ENCODE measurements around the gene STON2. TPM values are rescaled to one million over a fixed set of nuclear protein-coding genes. Genes with fewer than 3 reads are reported as not detected.

Gene STON2
- total and polyA plus RNA-seq, 4 donors = 1.9 to 30.0 (median 7.3) TPM

GRCh38 chr14:81447021-81447764 is 47.1 kb upstream of the STON2 start:
- Histone ChIP-seq H3K4me1 (ENCODE audit: control insufficient read depth in 4 of 4, insufficient read depth in 4 of 4, low read length in 3 of 4) (peaks cover 0 to 8% (median 6%) of the 10 kb centered on the region in 4 donors), H3K27ac (ENCODE audit: low read depth in 1 of 2, low read length in 2 of 2) (no peak overlapping the region), H3K27me3 (ENCODE audit: control insufficient read depth in 4 of 4, insufficient read depth in 4 of 4, low read length in 3 of 4) (no peaks in the 10 kb centered on the region), H3K36me3 (ENCODE audit: control insufficient read depth in 4 of 4, insufficient read depth in 3 of 4, low read depth in 1 of 4, low read length in 3 of 4) (peaks cover 0 to 2% (median 0%) of the 10 kb centered on the region in 4 donors), H3K9me3 (ENCODE audit: control insufficient read depth in 4 of 4, low read length in 3 of 4) (no peaks in the 10 kb centered on the region), H3K4me3 (ENCODE audit: low read depth in 1 of 3, low read length in 3 of 3) (no peak overlapping the region), H3K9ac (ENCODE audit: low read depth in 1 of 2, low read length in 2 of 2) (no peak overlapping the region)
- TF ChIP-seq ATF3 (IDR thresholded peaks at IDR 0.05) (no peak), YY1 (IDR thresholded peaks at IDR 0.05) (no peak), HNF4G (IDR thresholded peaks at IDR 0.05) (no peak), RAD21 (IDR thresholded peaks at IDR 0.05) (no peak), SP1 (IDR thresholded peaks at IDR 0.05) (no peak), FOXA1 (IDR thresholded peaks at IDR 0.05) (no peak), NR2F2 (IDR thresholded peaks at IDR 0.05) (no peak), TAF1 (conservative IDR thresholded peaks at IDR 0.05) (no peak), GABPA (IDR thresholded peaks at IDR 0.05 in 1 of 2, conservative IDR thresholded peaks at IDR 0.05 in 1 of 2) (no peak), HNF4A (conservative IDR thresholded peaks at IDR 0.05) (no peak), MAX (IDR thresholded peaks at IDR 0.05) (no peak), RXRA (IDR thresholded peaks at IDR 0.05) (no peak), JUND (IDR thresholded peaks at IDR 0.05) (no peak), EGR1 (IDR thresholded peaks at IDR 0.05; ENCODE audit: low read depth in 2 of 2) (no peak), FOXA2 (IDR thresholded peaks at IDR 0.05) (no peak), CTCF (IDR thresholded peaks at IDR 0.05; ENCODE audit: low read depth, low read length, missing input control) (no peak)
- TF ChIP-seq, protein P1, sequence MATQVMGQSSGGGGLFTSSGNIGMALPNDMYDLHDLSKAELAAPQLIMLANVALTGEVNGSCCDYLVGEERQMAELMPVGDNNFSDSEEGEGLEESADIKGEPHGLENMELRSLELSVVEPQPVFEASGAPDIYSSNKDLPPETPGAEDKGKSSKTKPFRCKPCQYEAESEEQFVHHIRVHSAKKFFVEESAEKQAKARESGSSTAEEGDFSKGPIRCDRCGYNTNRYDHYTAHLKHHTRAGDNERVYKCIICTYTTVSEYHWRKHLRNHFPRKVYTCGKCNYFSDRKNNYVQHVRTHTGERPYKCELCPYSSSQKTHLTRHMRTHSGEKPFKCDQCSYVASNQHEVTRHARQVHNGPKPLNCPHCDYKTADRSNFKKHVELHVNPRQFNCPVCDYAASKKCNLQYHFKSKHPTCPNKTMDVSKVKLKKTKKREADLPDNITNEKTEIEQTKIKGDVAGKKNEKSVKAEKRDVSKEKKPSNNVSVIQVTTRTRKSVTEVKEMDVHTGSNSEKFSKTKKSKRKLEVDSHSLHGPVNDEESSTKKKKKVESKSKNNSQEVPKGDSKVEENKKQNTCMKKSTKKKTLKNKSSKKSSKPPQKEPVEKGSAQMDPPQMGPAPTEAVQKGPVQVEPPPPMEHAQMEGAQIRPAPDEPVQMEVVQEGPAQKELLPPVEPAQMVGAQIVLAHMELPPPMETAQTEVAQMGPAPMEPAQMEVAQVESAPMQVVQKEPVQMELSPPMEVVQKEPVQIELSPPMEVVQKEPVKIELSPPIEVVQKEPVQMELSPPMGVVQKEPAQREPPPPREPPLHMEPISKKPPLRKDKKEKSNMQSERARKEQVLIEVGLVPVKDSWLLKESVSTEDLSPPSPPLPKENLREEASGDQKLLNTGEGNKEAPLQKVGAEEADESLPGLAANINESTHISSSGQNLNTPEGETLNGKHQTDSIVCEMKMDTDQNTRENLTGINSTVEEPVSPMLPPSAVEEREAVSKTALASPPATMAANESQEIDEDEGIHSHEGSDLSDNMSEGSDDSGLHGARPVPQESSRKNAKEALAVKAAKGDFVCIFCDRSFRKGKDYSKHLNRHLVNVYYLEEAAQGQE (IDR thresholded peaks at IDR 0.05) = no peak
- 92% methylated on average over 3 of the region's 3 CpGs for WGBS
- DNase-seq (ENCODE audit: low spot score) = no peak
